ENCODE results near the gene HEPN1.

Gene HEPN1

DNA sequence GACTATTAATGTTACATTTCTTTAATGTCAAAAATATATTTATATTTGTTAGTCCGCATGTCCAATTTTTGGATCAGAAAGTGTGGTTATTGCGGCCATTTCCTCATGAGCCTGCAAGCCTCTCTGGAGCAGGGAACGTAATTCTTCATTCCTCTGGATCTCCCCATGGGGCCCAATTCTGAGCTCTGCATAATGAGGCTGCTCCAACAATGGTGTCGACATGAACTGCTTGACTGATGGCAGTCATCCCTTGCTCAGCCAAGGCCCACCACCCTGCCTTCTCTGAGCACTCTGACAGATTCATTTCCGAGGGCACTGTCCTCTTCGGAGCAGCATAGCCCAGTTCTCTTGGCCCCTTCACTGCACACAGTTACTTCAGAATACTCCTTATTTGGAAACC is 19.9 kb downstream of the HEPN1 start:
- Histone ChIP-seq H3K4me2 (ENCODE audit: low read length) (no peak overlapping the region), H3K9me3 (ENCODE audit: control insufficient read depth, low read length) (no peaks in the 10 kb centered on the region), H3K79me2 (no peaks in the 10 kb centered on the region), H2AFZ (no peak overlapping the region), H3K4me3 (ENCODE audit: low read depth, low read length) (no peak overlapping the region), H3K27ac (no peak overlapping the region), H3K27me3 (ENCODE audit: control insufficient read depth, insufficient read depth, low read length) (no peaks in the 10 kb centered on the region), H3K4me1 (no peaks in the 10 kb centered on the region), H3K36me3 (ENCODE audit: control insufficient read depth, insufficient read depth, low read length) (no peaks in the 10 kb centered on the region), H3K9ac (no peak overlapping the region)
- TF ChIP-seq, protein P1, sequence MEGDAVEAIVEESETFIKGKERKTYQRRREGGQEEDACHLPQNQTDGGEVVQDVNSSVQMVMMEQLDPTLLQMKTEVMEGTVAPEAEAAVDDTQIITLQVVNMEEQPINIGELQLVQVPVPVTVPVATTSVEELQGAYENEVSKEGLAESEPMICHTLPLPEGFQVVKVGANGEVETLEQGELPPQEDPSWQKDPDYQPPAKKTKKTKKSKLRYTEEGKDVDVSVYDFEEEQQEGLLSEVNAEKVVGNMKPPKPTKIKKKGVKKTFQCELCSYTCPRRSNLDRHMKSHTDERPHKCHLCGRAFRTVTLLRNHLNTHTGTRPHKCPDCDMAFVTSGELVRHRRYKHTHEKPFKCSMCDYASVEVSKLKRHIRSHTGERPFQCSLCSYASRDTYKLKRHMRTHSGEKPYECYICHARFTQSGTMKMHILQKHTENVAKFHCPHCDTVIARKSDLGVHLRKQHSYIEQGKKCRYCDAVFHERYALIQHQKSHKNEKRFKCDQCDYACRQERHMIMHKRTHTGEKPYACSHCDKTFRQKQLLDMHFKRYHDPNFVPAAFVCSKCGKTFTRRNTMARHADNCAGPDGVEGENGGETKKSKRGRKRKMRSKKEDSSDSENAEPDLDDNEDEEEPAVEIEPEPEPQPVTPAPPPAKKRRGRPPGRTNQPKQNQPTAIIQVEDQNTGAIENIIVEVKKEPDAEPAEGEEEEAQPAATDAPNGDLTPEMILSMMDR (IDR thresholded peaks at IDR 0.05): no peak

DNA sequence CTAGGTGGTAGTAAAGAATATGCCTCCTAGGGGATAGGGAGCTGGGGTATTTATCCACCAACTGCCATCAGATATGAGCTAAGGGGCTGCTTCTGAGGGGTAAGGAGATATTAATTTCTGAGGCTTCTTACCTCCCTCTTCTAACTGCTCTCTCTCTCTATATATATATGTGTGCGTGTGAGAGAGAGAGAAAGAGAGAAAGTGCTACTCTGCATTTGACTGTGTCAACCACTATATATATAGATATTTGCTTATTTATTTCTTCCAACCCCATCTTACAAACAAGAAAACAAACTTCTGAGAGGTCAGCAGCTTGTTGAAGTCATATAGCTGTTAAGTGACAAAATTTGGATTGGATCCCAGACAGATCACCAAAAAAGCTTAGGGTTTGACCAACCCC is 22.7 kb downstream of the HEPN1 start:
- Histone ChIP-seq H3K4me1 (no peaks in the 10 kb centered on the region), H3K79me2 (no peaks in the 10 kb centered on the region), H3K36me3 (ENCODE audit: control insufficient read depth, insufficient read depth, low read length) (no peaks in the 10 kb centered on the region), H2AFZ (no peak overlapping the region), H3K9me3 (ENCODE audit: control insufficient read depth, low read length) (no peaks in the 10 kb centered on the region), H3K27ac (no peak overlapping the region), H3K9ac (no peak overlapping the region), H3K27me3 (ENCODE audit: control insufficient read depth, insufficient read depth, low read length) (no peaks in the 10 kb centered on the region), H3K4me2 (ENCODE audit: low read length) (no peak overlapping the region), H3K4me3 (ENCODE audit: low read depth, low read length) (no peak overlapping the region)
- TF ChIP-seq, protein P1 (IDR thresholded peaks at IDR 0.05): no peak

DNA sequence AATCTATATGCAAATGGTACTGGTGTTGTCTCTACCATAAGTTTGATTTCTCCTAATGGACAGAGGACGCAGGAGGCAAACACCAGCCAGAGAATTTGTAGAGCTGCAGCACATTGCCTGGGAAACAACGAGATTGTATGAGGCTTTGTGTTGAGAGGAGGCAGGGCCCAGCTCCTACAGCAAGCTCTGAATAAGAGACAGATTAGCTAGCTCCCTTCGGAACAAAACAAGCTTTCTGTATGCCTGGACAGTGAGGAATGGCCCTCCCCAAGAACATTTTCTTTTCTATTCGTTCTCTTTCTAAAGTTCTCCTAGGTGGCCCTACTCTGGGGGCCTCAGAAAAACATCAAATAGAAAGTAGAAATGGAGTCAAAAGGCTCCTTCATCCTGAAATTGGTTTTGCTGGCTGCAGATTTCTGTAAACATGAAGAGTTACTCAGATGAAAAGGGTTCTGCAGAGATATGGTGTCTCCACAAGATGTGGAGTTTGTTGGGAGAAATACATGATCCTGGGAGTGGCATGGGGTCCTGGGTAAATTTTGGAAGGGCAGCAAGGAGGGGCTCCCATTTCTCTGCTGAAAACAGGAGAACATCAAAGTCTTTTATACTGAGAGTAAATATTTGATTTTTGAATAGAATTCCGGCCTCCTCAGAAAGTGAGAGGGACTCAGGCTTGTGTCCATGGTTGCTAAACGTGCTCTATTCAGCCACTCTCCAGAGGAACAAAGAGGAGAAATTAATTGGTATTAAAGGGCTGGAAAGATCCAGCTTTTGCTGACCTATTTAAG is 23.6 kb downstream of the HEPN1 start:
- H3K4me1 ChIP-seq: no peaks in the 10 kb centered on the region
- no peak overlapping the region for H3K27ac ChIP-seq
- no peak overlapping the region for H3K4me2 ChIP-seq (ENCODE audit: low read length)
- no peaks in the 10 kb centered on the region for H3K9me3 ChIP-seq (ENCODE audit: control insufficient read depth, low read length)
- no peaks in the 10 kb centered on the region for H3K79me2 ChIP-seq
- no peak overlapping the region for H3K4me3 ChIP-seq (ENCODE audit: low read depth, low read length)
- H2AFZ ChIP-seq: no peak overlapping the region
- H3K27me3 ChIP-seq (ENCODE audit: control insufficient read depth, insufficient read depth, low read length): no peaks in the 10 kb centered on the region
- no peaks in the 10 kb centered on the region for H3K36me3 ChIP-seq (ENCODE audit: control insufficient read depth, insufficient read depth, low read length)
- no peak overlapping the region for H3K9ac ChIP-seq
- TF ChIP-seq, protein P1 (IDR thresholded peaks at IDR 0.05): no peak

DNA sequence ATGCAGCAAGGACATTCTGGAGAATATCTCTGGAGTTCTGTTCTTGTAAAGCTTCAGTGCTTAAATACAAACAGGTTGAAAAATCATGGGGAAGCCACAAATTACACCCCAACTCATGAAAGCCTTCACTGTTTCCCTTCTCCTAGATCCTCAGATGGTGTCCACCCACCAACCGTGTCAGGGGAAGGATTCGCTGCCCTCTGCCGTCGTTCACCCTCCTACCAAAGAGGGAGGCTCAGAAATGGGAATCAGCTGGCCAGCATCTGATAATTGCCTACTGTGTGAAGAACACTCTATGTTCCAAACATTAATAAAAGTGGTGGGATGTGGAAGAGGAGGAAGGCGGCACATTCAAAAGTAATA is 24.2 kb downstream of the HEPN1 start:
- no peaks in the 10 kb centered on the region for H3K27me3 ChIP-seq (ENCODE audit: control insufficient read depth, insufficient read depth, low read length)
- H3K9ac ChIP-seq: no peak overlapping the region
- H2AFZ ChIP-seq: no peak overlapping the region
- H3K4me1 ChIP-seq: no peaks in the 10 kb centered on the region
- TF ChIP-seq, protein P1 (IDR thresholded peaks at IDR 0.05): no peak
- H3K79me2 ChIP-seq: no peaks in the 10 kb centered on the region
- H3K4me2 ChIP-seq (ENCODE audit: low read length): no peak overlapping the region
- no peaks in the 10 kb centered on the region for H3K9me3 ChIP-seq (ENCODE audit: control insufficient read depth, low read length)
- no peak overlapping the region for H3K4me3 ChIP-seq (ENCODE audit: low read depth, low read length)
- H3K36me3 ChIP-seq (ENCODE audit: control insufficient read depth, insufficient read depth, low read length): no peaks in the 10 kb centered on the region
- H3K27ac ChIP-seq: no peak overlapping the region

DNA sequence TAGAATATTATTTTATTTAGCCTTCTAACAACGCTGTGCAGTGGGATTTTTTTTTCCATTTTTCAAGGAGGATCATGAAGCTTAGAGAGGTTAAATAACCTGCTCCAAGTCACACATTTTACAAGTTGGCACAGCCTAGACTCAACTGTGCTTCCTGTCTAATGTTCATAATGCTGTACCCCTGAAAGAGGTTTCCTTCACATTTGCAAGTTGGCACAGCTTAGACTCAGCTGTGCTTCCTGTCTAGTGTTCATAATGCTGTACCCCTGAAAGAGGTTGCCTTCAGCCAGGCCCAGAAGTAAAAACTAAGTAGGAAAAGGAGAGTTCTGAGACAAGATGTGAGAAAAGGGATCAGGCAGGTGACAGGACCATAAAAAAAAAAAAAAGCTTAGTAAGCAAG is 24.7 kb downstream of the HEPN1 start:
- no peak overlapping the region for H3K4me3 ChIP-seq (ENCODE audit: low read depth, low read length)
- H3K9me3 ChIP-seq (ENCODE audit: control insufficient read depth, low read length): no peaks in the 10 kb centered on the region
- H3K79me2 ChIP-seq: no peaks in the 10 kb centered on the region
- H3K4me2 ChIP-seq (ENCODE audit: low read length): no peak overlapping the region
- TF ChIP-seq, protein P1 (IDR thresholded peaks at IDR 0.05): no peak
- no peaks in the 10 kb centered on the region for H3K4me1 ChIP-seq
- no peak overlapping the region for H3K9ac ChIP-seq
- H3K27ac ChIP-seq: no peak overlapping the region
- no peaks in the 10 kb centered on the region for H3K36me3 ChIP-seq (ENCODE audit: control insufficient read depth, insufficient read depth, low read length)
- H3K27me3 ChIP-seq (ENCODE audit: control insufficient read depth, insufficient read depth, low read length): no peaks in the 10 kb centered on the region
- H2AFZ ChIP-seq: no peak overlapping the region

Measured in parathyroid adenoma (tissue), 2 donors.